ENCODE data around the gene SLAIN2.
A peak's percentile ranks its signal among the peaks of the same experiment; 100 is the strongest.
"Not testable (repeated sequence)": the region's sequence is repeated elsewhere in the genome, so short reads cannot be mapped to it uniquely, and the experiment has no call there.

SLAIN2 gene
- total RNA-seq = 86.9 to 96.3 reads per million in 2 donors

- peak; percentile 99 for DNase-seq
Observed at GRCh38 chr4:48340965-48341775, at the start of gene SLAIN2. Gene SLAIN2 (plus strand): TSS chr4:48341529. CDS start chr4:48341740, 211 bp downstream.

GRCh38 chr4:48292218-48292790 lies 49.0 kb upstream of the SLAIN2 start:
- not testable (repeated sequence) for DNase-seq

GRCh38 chr4:48295116-48295515 lies 46.2 kb upstream of the SLAIN2 start:
- no peak for DNase-seq

- no peak for DNase-seq
Observed at GRCh38 chr4:48296365-48296764, 45.0 kb upstream of the SLAIN2 start.

GRCh38 chr4:48297256-48297846 lies 44.0 kb upstream of the SLAIN2 start:
- DNase-seq = no peak

- no peak for DNase-seq
Observed at GRCh38 chr4:48299560-48299959, 41.8 kb upstream of the SLAIN2 start.

- no peak for DNase-seq
Observed at GRCh38 chr4:48300004-48300403, 41.3 kb upstream of the SLAIN2 start.

GRCh38 chr4:48305508-48305907 lies 35.8 kb upstream of the SLAIN2 start:
- DNase-seq = no peak

GRCh38 chr4:48307528-48307927 lies 33.8 kb upstream of the SLAIN2 start:
- DNase-seq = no peak

GRCh38 chr4:48308901-48309300 lies 32.4 kb upstream of the SLAIN2 start:
- DNase-seq = no peak

- no peak for DNase-seq
Observed at GRCh38 chr4:48311896-48312295, 29.4 kb upstream of the SLAIN2 start.

GRCh38 chr4:48314746-48315145 lies 26.6 kb upstream of the SLAIN2 start:
- DNase-seq = not testable (repeated sequence)

GRCh38 chr4:48315728-48316630 lies 25.4 kb upstream of the SLAIN2 start:
- no peak for DNase-seq

- no peak for DNase-seq
Observed at GRCh38 chr4:48321312-48321711, 20.0 kb upstream of the SLAIN2 start.

- no peak for DNase-seq
Observed at GRCh38 chr4:48322063-48322462, 19.3 kb upstream of the SLAIN2 start.

GRCh38 chr4:48324281-48324680 lies 17.0 kb upstream of the SLAIN2 start:
- DNase-seq = no peak

GRCh38 chr4:48329193-48329592 lies 12.1 kb upstream of the SLAIN2 start:
- DNase-seq = no peak

GRCh38 chr4:48329976-48330375 lies 11.4 kb upstream of the SLAIN2 start:
- DNase-seq = no peak

GRCh38 chr4:48331577-48332330 lies 9.6 kb upstream of the SLAIN2 start:
- no peak for DNase-seq

- no peak for DNase-seq
Observed at GRCh38 chr4:48332661-48333060, 8.7 kb upstream of the SLAIN2 start.

GRCh38 chr4:48333587-48333986 lies 7.7 kb upstream of the SLAIN2 start:
- DNase-seq = no peak

- DNase-seq = no peak
Observed at GRCh38 chr4:48334236-48334635, 7.1 kb upstream of the SLAIN2 start.

Measured in T-helper 9 cell (primary cell).